ENCODE measurements around the gene C2CD2.

Gene C2CD2

DNA sequence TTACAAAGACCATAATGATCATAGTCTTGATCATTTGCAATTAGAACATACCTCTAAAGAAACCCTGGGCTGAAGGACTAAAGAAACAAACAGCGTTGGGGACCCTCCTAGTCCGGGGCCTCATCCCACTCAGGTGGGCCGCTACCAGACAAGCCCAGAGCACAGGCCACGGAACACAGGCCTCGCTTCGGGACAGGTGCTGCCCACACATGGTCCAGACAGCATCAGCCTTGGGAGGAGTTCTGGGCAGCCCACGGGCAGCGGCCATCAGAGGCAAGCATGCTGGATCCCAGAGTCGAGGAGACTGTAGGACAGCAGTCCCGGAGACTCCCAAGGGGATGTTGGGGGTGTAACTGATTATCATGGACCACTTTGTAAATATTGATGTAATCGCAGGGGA, 4.9 kb downstream of the C2CD2 start:
- H3K36me3 Mint-ChIP-seq (ENCODE audit: low read depth) = peaks cover 9% of the 10 kb centered on the region
- DNase-seq = no peak
- H3K4me1 Mint-ChIP-seq = peaks cover 50% of the 10 kb centered on the region
- H3K27ac Mint-ChIP-seq = no peak overlapping the region
- H3K27me3 Mint-ChIP-seq (ENCODE audit: low read depth, poor library complexity) = peaks cover 30% of the 10 kb centered on the region
- peaks cover 10% of the 10 kb centered on the region for H3K9me3 Mint-ChIP-seq
- TF ChIP-seq, protein P1, sequence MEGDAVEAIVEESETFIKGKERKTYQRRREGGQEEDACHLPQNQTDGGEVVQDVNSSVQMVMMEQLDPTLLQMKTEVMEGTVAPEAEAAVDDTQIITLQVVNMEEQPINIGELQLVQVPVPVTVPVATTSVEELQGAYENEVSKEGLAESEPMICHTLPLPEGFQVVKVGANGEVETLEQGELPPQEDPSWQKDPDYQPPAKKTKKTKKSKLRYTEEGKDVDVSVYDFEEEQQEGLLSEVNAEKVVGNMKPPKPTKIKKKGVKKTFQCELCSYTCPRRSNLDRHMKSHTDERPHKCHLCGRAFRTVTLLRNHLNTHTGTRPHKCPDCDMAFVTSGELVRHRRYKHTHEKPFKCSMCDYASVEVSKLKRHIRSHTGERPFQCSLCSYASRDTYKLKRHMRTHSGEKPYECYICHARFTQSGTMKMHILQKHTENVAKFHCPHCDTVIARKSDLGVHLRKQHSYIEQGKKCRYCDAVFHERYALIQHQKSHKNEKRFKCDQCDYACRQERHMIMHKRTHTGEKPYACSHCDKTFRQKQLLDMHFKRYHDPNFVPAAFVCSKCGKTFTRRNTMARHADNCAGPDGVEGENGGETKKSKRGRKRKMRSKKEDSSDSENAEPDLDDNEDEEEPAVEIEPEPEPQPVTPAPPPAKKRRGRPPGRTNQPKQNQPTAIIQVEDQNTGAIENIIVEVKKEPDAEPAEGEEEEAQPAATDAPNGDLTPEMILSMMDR (IDR thresholded peaks at IDR 0.05) = no peak
- no peak overlapping the region for H3K4me3 Mint-ChIP-seq

- Mint-ChIP-seq H3K9me3 (peaks cover 10% of the 10 kb centered on the region), H3K27ac (no peak overlapping the region)
These were observed 5.5 kb downstream of the C2CD2 start for GRCh38 chr21:41948078-41948895.

DNA sequence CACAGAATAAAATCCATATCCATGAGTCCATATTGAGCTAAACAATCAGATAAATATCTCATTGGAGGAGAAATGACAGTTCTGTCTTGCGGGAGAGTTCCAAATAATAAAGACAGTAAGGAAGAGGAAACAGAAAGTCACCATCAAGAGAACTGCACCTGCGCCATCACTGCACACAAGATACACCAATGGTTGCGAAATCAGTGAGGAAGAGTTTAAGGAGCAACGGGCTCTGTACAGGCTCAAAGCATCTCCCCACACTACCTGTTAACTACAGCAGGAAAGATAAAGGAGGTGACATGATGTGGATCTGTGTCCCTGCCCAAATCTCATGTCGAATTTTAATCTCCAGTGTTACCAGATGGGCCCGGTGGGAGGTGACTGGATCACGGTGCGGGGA, 7.8 kb downstream of the C2CD2 start:
- Mint-ChIP-seq H3K27ac (no peak overlapping the region), H3K4me1 (peaks cover 44% of the 10 kb centered on the region), H3K4me3 (no peak overlapping the region), H3K27me3 (ENCODE audit: low read depth, poor library complexity) (peaks cover 17% of the 10 kb centered on the region), H3K9me3 (peaks cover 10% of the 10 kb centered on the region), H3K36me3 (ENCODE audit: low read depth) (peaks cover 17% of the 10 kb centered on the region)
- DNase-seq = no peak
- TF ChIP-seq, protein P1 (IDR thresholded peaks at IDR 0.05) = no peak

More at GRCh38 chr21:41948078-41948895, 5.5 kb downstream of the C2CD2 start:
- TF ChIP-seq, protein P1 (IDR thresholded peaks at IDR 0.05) = no peak
- peaks cover 9% of the 10 kb centered on the region for H3K36me3 Mint-ChIP-seq (ENCODE audit: low read depth)
- H3K4me1 Mint-ChIP-seq = peaks cover 56% of the 10 kb centered on the region
- H3K27me3 Mint-ChIP-seq (ENCODE audit: low read depth, poor library complexity) = peaks cover 31% of the 10 kb centered on the region
- H3K4me3 Mint-ChIP-seq = no peak overlapping the region
- DNase-seq = no peak

DNA sequence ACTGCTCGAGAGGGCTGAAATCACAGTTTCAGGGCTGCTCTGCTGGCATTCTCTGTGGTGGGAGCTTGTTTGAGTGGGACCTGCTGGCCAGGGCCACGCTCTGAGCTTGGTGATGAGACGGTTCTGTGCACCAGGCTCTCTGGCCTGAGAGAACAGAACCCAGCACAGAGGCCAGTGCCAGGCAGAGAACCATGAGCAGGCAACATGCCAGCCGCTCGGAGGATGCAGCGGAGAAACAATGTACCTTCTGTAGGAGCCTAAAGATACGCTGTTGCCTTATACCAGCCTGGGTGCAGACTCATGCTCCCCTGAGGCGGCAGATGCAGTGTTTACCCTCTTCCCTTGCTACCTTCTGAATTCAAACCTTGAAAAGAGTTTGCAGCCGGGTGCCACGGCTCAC, 10.0 kb downstream of the C2CD2 start:
- Mint-ChIP-seq H3K4me3 (no peak overlapping the region), H3K4me1 (peaks cover 38% of the 10 kb centered on the region), H3K9me3 (peaks cover 10% of the 10 kb centered on the region), H3K36me3 (ENCODE audit: low read depth) (peaks cover 17% of the 10 kb centered on the region), H3K27ac (peak overlapping the region; percentile 75), H3K27me3 (ENCODE audit: low read depth, poor library complexity) (peaks cover 7% of the 10 kb centered on the region)
- TF ChIP-seq, protein P1 (IDR thresholded peaks at IDR 0.05) = no peak
- no peak for DNase-seq

- DNase-seq = no peak
- Mint-ChIP-seq H3K4me1 (peaks cover 30% of the 10 kb centered on the region), H3K4me3 (no peak overlapping the region), H3K9me3 (peaks cover 10% of the 10 kb centered on the region), H3K27me3 (ENCODE audit: low read depth, poor library complexity) (peaks cover 3% of the 10 kb centered on the region), H3K27ac (no peak overlapping the region), H3K36me3 (ENCODE audit: low read depth) (peaks cover 17% of the 10 kb centered on the region)
- TF ChIP-seq, protein P1 (IDR thresholded peaks at IDR 0.05) = no peak
These were observed 11.4 kb downstream of the C2CD2 start for GRCh38 chr21:41942457-41942856.

DNA sequence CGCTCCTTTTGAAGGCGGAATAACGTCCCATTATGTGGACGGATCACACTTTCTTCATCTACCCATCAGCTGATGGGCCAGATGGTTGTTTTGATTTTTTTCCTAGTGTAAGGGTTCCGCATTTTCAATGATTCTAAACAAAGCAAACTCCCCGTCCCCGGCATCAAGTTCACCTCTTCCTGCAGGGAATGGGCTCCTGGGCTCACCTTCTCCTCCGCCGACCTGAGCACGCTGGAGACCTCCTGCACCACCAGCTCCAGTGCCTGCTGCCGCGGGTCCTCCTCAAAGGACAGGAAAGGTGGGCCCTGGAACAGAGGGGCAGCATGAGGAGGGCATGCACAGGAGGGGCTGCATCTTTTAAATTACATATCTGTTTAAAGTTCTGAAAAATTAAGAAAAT, 11.9 kb downstream of the C2CD2 start:
- no peak overlapping the region for H3K27ac Mint-ChIP-seq
- H3K27me3 Mint-ChIP-seq (ENCODE audit: low read depth, poor library complexity) = peaks cover 3% of the 10 kb centered on the region
- no peak for DNase-seq
- no peak overlapping the region for H3K4me3 Mint-ChIP-seq
- TF ChIP-seq, protein P1 (IDR thresholded peaks at IDR 0.05) = no peak
- peaks cover 10% of the 10 kb centered on the region for H3K9me3 Mint-ChIP-seq
- peaks cover 17% of the 10 kb centered on the region for H3K36me3 Mint-ChIP-seq (ENCODE audit: low read depth)
- peaks cover 30% of the 10 kb centered on the region for H3K4me1 Mint-ChIP-seq
